Esophagus squamous epithelium (tissue), 4 donors: ENCODE results near the gene CACNA1I.

Experiments
- POLR2A ChIP-seq, 4 donors: fragments of 450-650 bp; IDR thresholded peaks; one replicate each; pipeline ENCODE4 v1.6.1; 2017; ENCODE audit warnings: antibody characterized with exemption in 4 of 4, mild to moderate bottlenecking in 4 of 4, moderate library complexity in 3 of 4
- TF ChIP-seq, protein P1 (sequence below), 6 experiments: fragments of 450-650 bp in 4 of 6; fragments of 200-600 bp in 2 of 6; sonication (generic) in 2 of 6; IDR thresholded peaks; one replicate each; pipeline ENCODE4 v1.5.1; 2016 to 2019; ENCODE audit warnings: antibody characterized with exemption in 6 of 6, mild to moderate bottlenecking in 4 of 6, moderate library complexity in 4 of 6

DNA sequence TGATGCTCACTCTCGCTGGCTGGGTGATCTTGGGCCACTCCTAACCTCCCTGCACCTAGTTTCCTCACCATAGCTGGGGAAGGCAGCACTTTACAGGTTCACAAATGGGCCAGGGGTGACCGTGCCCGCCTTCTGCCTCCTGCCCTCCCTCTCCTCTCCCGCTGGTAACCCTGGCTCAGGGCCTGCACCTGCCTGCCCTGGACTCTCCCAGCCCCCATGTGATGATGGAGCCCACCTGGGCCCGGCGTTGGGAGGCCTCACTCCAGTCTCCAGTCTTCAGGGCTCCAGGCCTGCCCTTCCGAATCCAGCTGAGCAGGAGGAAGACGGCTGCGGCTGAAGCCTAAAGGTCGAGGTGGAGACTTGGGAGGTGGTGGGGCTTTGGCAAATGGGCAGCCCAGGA, 152.9 kb downstream of the CACNA1I start:
- no peak for TF ChIP-seq POLR2A (IDR thresholded peaks at IDR 0.05)
- TF ChIP-seq, protein P1, sequence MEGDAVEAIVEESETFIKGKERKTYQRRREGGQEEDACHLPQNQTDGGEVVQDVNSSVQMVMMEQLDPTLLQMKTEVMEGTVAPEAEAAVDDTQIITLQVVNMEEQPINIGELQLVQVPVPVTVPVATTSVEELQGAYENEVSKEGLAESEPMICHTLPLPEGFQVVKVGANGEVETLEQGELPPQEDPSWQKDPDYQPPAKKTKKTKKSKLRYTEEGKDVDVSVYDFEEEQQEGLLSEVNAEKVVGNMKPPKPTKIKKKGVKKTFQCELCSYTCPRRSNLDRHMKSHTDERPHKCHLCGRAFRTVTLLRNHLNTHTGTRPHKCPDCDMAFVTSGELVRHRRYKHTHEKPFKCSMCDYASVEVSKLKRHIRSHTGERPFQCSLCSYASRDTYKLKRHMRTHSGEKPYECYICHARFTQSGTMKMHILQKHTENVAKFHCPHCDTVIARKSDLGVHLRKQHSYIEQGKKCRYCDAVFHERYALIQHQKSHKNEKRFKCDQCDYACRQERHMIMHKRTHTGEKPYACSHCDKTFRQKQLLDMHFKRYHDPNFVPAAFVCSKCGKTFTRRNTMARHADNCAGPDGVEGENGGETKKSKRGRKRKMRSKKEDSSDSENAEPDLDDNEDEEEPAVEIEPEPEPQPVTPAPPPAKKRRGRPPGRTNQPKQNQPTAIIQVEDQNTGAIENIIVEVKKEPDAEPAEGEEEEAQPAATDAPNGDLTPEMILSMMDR (IDR thresholded peaks at IDR 0.05): no peak
